ENCODE results near the gene OR2W3.

GRCh38 chr1:247854899-247855545 is 40.4 kb upstream of the OR2W3 start:
- TF ChIP-seq CTCF (IDR thresholded peaks at IDR 0.05) = no peak
- TF ChIP-seq POLR2A (IDR thresholded peaks at IDR 0.05) = no peak

All from esophagus squamous epithelium (tissue), 4 donors.